Measurements from ENCODE around the gene C1orf232.

C1orf232 gene

GRCh38 chr1:26138974-26139558 lies 29.7 kb downstream of the C1orf232 start:
- Histone ChIP-seq H3K9me3 (ENCODE audit: control insufficient read depth in 1 of 2, low read length in 2 of 2) (no peaks in the 10 kb centered on the region), H3K27ac (ENCODE audit: low read depth, low read length) (no peak overlapping the region), H3K27me3 (ENCODE audit: control insufficient read depth in 1 of 2, insufficient read depth in 2 of 2, low read length in 2 of 2) (no peaks in the 10 kb centered on the region), H3K9ac (ENCODE audit: low read depth in 1 of 2, low read length in 2 of 2) (no peak overlapping the region), H3K4me1 (ENCODE audit: control insufficient read depth in 1 of 2, insufficient read depth in 2 of 2, low read length in 2 of 2) (no peaks in the 10 kb centered on the region), H3K4me3 (ENCODE audit: low read depth in 1 of 2, low read length in 2 of 2) (no peak overlapping the region), H3K36me3 (ENCODE audit: control insufficient read depth in 1 of 2, insufficient read depth in 2 of 2, low read length in 2 of 2) (no peaks in the 10 kb centered on the region)

- H3K27me3 ChIP-seq (ENCODE audit: control insufficient read depth in 1 of 2, insufficient read depth in 2 of 2, low read length in 2 of 2) = no peaks in the 10 kb centered on the region
- H3K36me3 ChIP-seq (ENCODE audit: control insufficient read depth in 1 of 2, insufficient read depth in 2 of 2, low read length in 2 of 2) = no peaks in the 10 kb centered on the region
- H3K27ac ChIP-seq (ENCODE audit: low read depth, low read length) = no peak overlapping the region
- no peaks in the 10 kb centered on the region for H3K4me1 ChIP-seq (ENCODE audit: control insufficient read depth in 1 of 2, insufficient read depth in 2 of 2, low read length in 2 of 2)
- H3K9ac ChIP-seq (ENCODE audit: low read depth in 1 of 2, low read length in 2 of 2) = no peak overlapping the region
- H3K4me3 ChIP-seq (ENCODE audit: low read depth in 1 of 2, low read length in 2 of 2) = no peak overlapping the region
- no peaks in the 10 kb centered on the region for H3K9me3 ChIP-seq (ENCODE audit: control insufficient read depth in 1 of 2, low read length in 2 of 2)
Observed at GRCh38 chr1:26134466-26134865, 34.3 kb downstream of the C1orf232 start.

GRCh38 chr1:26132834-26133167 lies 36.0 kb downstream of the C1orf232 start:
- Histone ChIP-seq H3K27me3 (ENCODE audit: control insufficient read depth in 1 of 2, insufficient read depth in 2 of 2, low read length in 2 of 2) (no peaks in the 10 kb centered on the region), H3K27ac (ENCODE audit: low read depth, low read length) (no peak overlapping the region), H3K9me3 (ENCODE audit: control insufficient read depth in 1 of 2, low read length in 2 of 2) (no peaks in the 10 kb centered on the region), H3K4me1 (ENCODE audit: control insufficient read depth in 1 of 2, insufficient read depth in 2 of 2, low read length in 2 of 2) (peaks cover 0 to 12% of the 10 kb centered on the region in 2 donors), H3K4me3 (ENCODE audit: low read depth in 1 of 2, low read length in 2 of 2) (no peak overlapping the region), H3K36me3 (ENCODE audit: control insufficient read depth in 1 of 2, insufficient read depth in 2 of 2, low read length in 2 of 2) (no peaks in the 10 kb centered on the region), H3K9ac (ENCODE audit: low read depth in 1 of 2, low read length in 2 of 2) (no peak overlapping the region)

- Histone ChIP-seq H3K4me3 (ENCODE audit: low read depth in 1 of 2, low read length in 2 of 2) (no peak overlapping the region), H3K27me3 (ENCODE audit: control insufficient read depth in 1 of 2, insufficient read depth in 2 of 2, low read length in 2 of 2) (no peaks in the 10 kb centered on the region), H3K36me3 (ENCODE audit: control insufficient read depth in 1 of 2, insufficient read depth in 2 of 2, low read length in 2 of 2) (no peaks in the 10 kb centered on the region), H3K27ac (ENCODE audit: low read depth, low read length) (no peak overlapping the region), H3K4me1 (ENCODE audit: control insufficient read depth in 1 of 2, insufficient read depth in 2 of 2, low read length in 2 of 2) (peaks cover 4 to 17% of the 10 kb centered on the region in 2 donors), H3K9ac (ENCODE audit: low read depth in 1 of 2, low read length in 2 of 2) (no peak overlapping the region), H3K9me3 (ENCODE audit: control insufficient read depth in 1 of 2, low read length in 2 of 2) (no peaks in the 10 kb centered on the region)
Observed at GRCh38 chr1:26132128-26132833, 36.5 kb downstream of the C1orf232 start.

- Histone ChIP-seq H3K4me3 (ENCODE audit: low read depth in 1 of 2, low read length in 2 of 2) (no peak overlapping the region), H3K4me1 (ENCODE audit: control insufficient read depth in 1 of 2, insufficient read depth in 2 of 2, low read length in 2 of 2) (peaks cover 16 to 25% of the 10 kb centered on the region in 2 donors), H3K27me3 (ENCODE audit: control insufficient read depth in 1 of 2, insufficient read depth in 2 of 2, low read length in 2 of 2) (no peaks in the 10 kb centered on the region), H3K9me3 (ENCODE audit: control insufficient read depth in 1 of 2, low read length in 2 of 2) (no peaks in the 10 kb centered on the region), H3K36me3 (ENCODE audit: control insufficient read depth in 1 of 2, insufficient read depth in 2 of 2, low read length in 2 of 2) (no peaks in the 10 kb centered on the region), H3K9ac (ENCODE audit: low read depth in 1 of 2, low read length in 2 of 2) (no peak overlapping the region), H3K27ac (ENCODE audit: low read depth, low read length) (no peak overlapping the region)
Observed at GRCh38 chr1:26130695-26131094, 38.1 kb downstream of the C1orf232 start.

- Histone ChIP-seq H3K27ac (ENCODE audit: low read depth, low read length) (no peak overlapping the region), H3K9me3 (ENCODE audit: control insufficient read depth in 1 of 2, low read length in 2 of 2) (no peaks in the 10 kb centered on the region), H3K4me3 (ENCODE audit: low read depth in 1 of 2, low read length in 2 of 2) (no peak overlapping the region), H3K27me3 (ENCODE audit: control insufficient read depth in 1 of 2, insufficient read depth in 2 of 2, low read length in 2 of 2) (no peaks in the 10 kb centered on the region), H3K4me1 (ENCODE audit: control insufficient read depth in 1 of 2, insufficient read depth in 2 of 2, low read length in 2 of 2) (peaks cover 16 to 34% of the 10 kb centered on the region in 2 donors), H3K9ac (ENCODE audit: low read depth in 1 of 2, low read length in 2 of 2) (no peak overlapping the region), H3K36me3 (ENCODE audit: control insufficient read depth in 1 of 2, insufficient read depth in 2 of 2, low read length in 2 of 2) (peaks cover 0 to 2% of the 10 kb centered on the region in 2 donors)
Observed at GRCh38 chr1:26129778-26130177, 39.0 kb downstream of the C1orf232 start.

- Histone ChIP-seq H3K27me3 (ENCODE audit: control insufficient read depth in 1 of 2, insufficient read depth in 2 of 2, low read length in 2 of 2) (no peaks in the 10 kb centered on the region), H3K4me1 (ENCODE audit: control insufficient read depth in 1 of 2, insufficient read depth in 2 of 2, low read length in 2 of 2) (peaks cover 21 to 51% of the 10 kb centered on the region in 2 donors), H3K27ac (ENCODE audit: low read depth, low read length) (peak overlapping the region; percentile 48), H3K4me3 (ENCODE audit: low read depth in 1 of 2, low read length in 2 of 2) (peak overlapping the region; percentile 73 to 75), H3K36me3 (ENCODE audit: control insufficient read depth in 1 of 2, insufficient read depth in 2 of 2, low read length in 2 of 2) (peaks cover under 1 to 3% of the 10 kb centered on the region in 2 donors), H3K9me3 (ENCODE audit: control insufficient read depth in 1 of 2, low read length in 2 of 2) (no peaks in the 10 kb centered on the region), H3K9ac (ENCODE audit: low read depth in 1 of 2, low read length in 2 of 2) (peak overlapping the region; percentile 56 to 62)
Observed at GRCh38 chr1:26127235-26128163, 41.3 kb downstream of the C1orf232 start.

- no peaks in the 10 kb centered on the region for H3K27me3 ChIP-seq (ENCODE audit: control insufficient read depth in 1 of 2, insufficient read depth in 2 of 2, low read length in 2 of 2)
- no peaks in the 10 kb centered on the region for H3K9me3 ChIP-seq (ENCODE audit: control insufficient read depth in 1 of 2, low read length in 2 of 2)
- peaks cover 3 to 9% of the 10 kb centered on the region in 2 donors for H3K36me3 ChIP-seq (ENCODE audit: control insufficient read depth in 1 of 2, insufficient read depth in 2 of 2, low read length in 2 of 2)
- peak overlapping the region; percentile 56 to 62 for H3K9ac ChIP-seq (ENCODE audit: low read depth in 1 of 2, low read length in 2 of 2)
- H3K4me1 ChIP-seq (ENCODE audit: control insufficient read depth in 1 of 2, insufficient read depth in 2 of 2, low read length in 2 of 2) = peaks cover 21 to 60% of the 10 kb centered on the region in 2 donors
- peak overlapping the region; percentile 73 to 75 for H3K4me3 ChIP-seq (ENCODE audit: low read depth in 1 of 2, low read length in 2 of 2)
- H3K27ac ChIP-seq (ENCODE audit: low read depth, low read length) = peak overlapping the region; percentile 48
Observed at GRCh38 chr1:26126321-26127084, 42.3 kb downstream of the C1orf232 start.

- Histone ChIP-seq H3K9me3 (ENCODE audit: control insufficient read depth in 1 of 2, low read length in 2 of 2) (no peaks in the 10 kb centered on the region), H3K4me3 (ENCODE audit: low read depth in 1 of 2, low read length in 2 of 2) (no peak overlapping the region), H3K27ac (ENCODE audit: low read depth, low read length) (peak overlapping the region; percentile 15), H3K27me3 (ENCODE audit: control insufficient read depth in 1 of 2, insufficient read depth in 2 of 2, low read length in 2 of 2) (no peaks in the 10 kb centered on the region), H3K9ac (ENCODE audit: low read depth in 1 of 2, low read length in 2 of 2) (peak overlapping the region in 1 of 2 donors; percentile 15), H3K36me3 (ENCODE audit: control insufficient read depth in 1 of 2, insufficient read depth in 2 of 2, low read length in 2 of 2) (peaks cover 3 to 9% of the 10 kb centered on the region in 2 donors), H3K4me1 (ENCODE audit: control insufficient read depth in 1 of 2, insufficient read depth in 2 of 2, low read length in 2 of 2) (peaks cover 21 to 64% of the 10 kb centered on the region in 2 donors)
Observed at GRCh38 chr1:26125946-26126320, 42.8 kb downstream of the C1orf232 start.

All from duodenal mucosa (tissue), 2 donors.